Measurements from ENCODE around the gene CDKN1A.
A peak's percentile ranks its signal among the peaks of the same experiment; 100 is the strongest.
"Not testable (repeated sequence)": the region's sequence is repeated elsewhere in the genome, so short reads cannot be mapped to it uniquely, and the experiment has no call there.

The CDKN1A gene

GRCh38 chr6:36678488-36679042 is at the start of gene CDKN1A:
Gene CDKN1A (plus strand): TSS chr6:36678714. CDS start chr6:36684102, 5,388 bp downstream.
- DNase-seq (ENCODE audit: extremely low read depth in 1 of 2, low read depth in 1 of 2): peak; percentile 40 to 62

GRCh38 chr6:36629784-36630183 is 48.7 kb upstream of the CDKN1A start:
- DNase-seq (ENCODE audit: extremely low read depth in 1 of 2, low read depth in 1 of 2): no peak

- no peak for DNase-seq (ENCODE audit: extremely low read depth in 1 of 2, low read depth in 1 of 2)
Observed at GRCh38 chr6:36631326-36632011, 47.0 kb upstream of the CDKN1A start.

GRCh38 chr6:36633370-36633769 is 45.1 kb upstream of the CDKN1A start:
- DNase-seq (ENCODE audit: extremely low read depth in 1 of 2, low read depth in 1 of 2): no peak

- DNase-seq (ENCODE audit: extremely low read depth in 1 of 2, low read depth in 1 of 2): no peak
Observed at GRCh38 chr6:36633915-36634314, 44.6 kb upstream of the CDKN1A start.

- no peak for DNase-seq (ENCODE audit: extremely low read depth in 1 of 2, low read depth in 1 of 2)
Observed at GRCh38 chr6:36634317-36635108, 44.0 kb upstream of the CDKN1A start.

GRCh38 chr6:36636283-36636682 is 42.2 kb upstream of the CDKN1A start:
- no peak for DNase-seq (ENCODE audit: extremely low read depth in 1 of 2, low read depth in 1 of 2)

- no peak for DNase-seq (ENCODE audit: extremely low read depth in 1 of 2, low read depth in 1 of 2)
Observed at GRCh38 chr6:36636687-36637418, 41.7 kb upstream of the CDKN1A start.

GRCh38 chr6:36638579-36638978 is 39.9 kb upstream of the CDKN1A start:
- DNase-seq (ENCODE audit: extremely low read depth in 1 of 2, low read depth in 1 of 2): no peak

GRCh38 chr6:36639171-36639808 is 39.2 kb upstream of the CDKN1A start:
- DNase-seq (ENCODE audit: extremely low read depth in 1 of 2, low read depth in 1 of 2): no peak

- DNase-seq (ENCODE audit: extremely low read depth in 1 of 2, low read depth in 1 of 2): no peak
Observed at GRCh38 chr6:36641543-36641942, 37.0 kb upstream of the CDKN1A start.

GRCh38 chr6:36642913-36643817 is 35.3 kb upstream of the CDKN1A start:
- no peak for DNase-seq (ENCODE audit: extremely low read depth in 1 of 2, low read depth in 1 of 2)

GRCh38 chr6:36643977-36644376 is 34.5 kb upstream of the CDKN1A start:
- DNase-seq (ENCODE audit: extremely low read depth in 1 of 2, low read depth in 1 of 2): no peak

- no peak for DNase-seq (ENCODE audit: extremely low read depth in 1 of 2, low read depth in 1 of 2)
Observed at GRCh38 chr6:36649086-36649485, 29.4 kb upstream of the CDKN1A start.

GRCh38 chr6:36649701-36650484 is 28.6 kb upstream of the CDKN1A start:
- DNase-seq (ENCODE audit: extremely low read depth in 1 of 2, low read depth in 1 of 2): no peak

GRCh38 chr6:36650848-36651478 is 27.6 kb upstream of the CDKN1A start:
- DNase-seq (ENCODE audit: extremely low read depth in 1 of 2, low read depth in 1 of 2): no peak

- no peak for DNase-seq (ENCODE audit: extremely low read depth in 1 of 2, low read depth in 1 of 2)
Observed at GRCh38 chr6:36651659-36652379, 26.7 kb upstream of the CDKN1A start.

GRCh38 chr6:36654469-36654868 is 24.0 kb upstream of the CDKN1A start:
- not testable (repeated sequence) for DNase-seq (ENCODE audit: extremely low read depth in 1 of 2, low read depth in 1 of 2)

Data from activated CD8-positive, alpha-beta memory T cell treated with anti-CD3 and anti-CD28 coated beads for 1 hour (primary cell).